Skeletal muscle cell (primary cell): ENCODE results near the gene POLD1.
"Not testable (repeated sequence)": the region's sequence is repeated elsewhere in the genome, so short reads cannot be mapped to it uniquely, and the experiment has no call there.

Experiments used
- DNase-seq: peaks from one replicate; pipeline ENCODE4 v3.0.0-alpha.2; 2010; ENCODE audit warnings: low read depth
- H3K4me3 ChIP-seq: 2 replicates; pipeline ENCODE4 v1.5.1; 2011; ENCODE audit warnings: low read depth, mild to moderate bottlenecking, control low read depth, low read length, moderate library complexity

Gene POLD1

DNA sequence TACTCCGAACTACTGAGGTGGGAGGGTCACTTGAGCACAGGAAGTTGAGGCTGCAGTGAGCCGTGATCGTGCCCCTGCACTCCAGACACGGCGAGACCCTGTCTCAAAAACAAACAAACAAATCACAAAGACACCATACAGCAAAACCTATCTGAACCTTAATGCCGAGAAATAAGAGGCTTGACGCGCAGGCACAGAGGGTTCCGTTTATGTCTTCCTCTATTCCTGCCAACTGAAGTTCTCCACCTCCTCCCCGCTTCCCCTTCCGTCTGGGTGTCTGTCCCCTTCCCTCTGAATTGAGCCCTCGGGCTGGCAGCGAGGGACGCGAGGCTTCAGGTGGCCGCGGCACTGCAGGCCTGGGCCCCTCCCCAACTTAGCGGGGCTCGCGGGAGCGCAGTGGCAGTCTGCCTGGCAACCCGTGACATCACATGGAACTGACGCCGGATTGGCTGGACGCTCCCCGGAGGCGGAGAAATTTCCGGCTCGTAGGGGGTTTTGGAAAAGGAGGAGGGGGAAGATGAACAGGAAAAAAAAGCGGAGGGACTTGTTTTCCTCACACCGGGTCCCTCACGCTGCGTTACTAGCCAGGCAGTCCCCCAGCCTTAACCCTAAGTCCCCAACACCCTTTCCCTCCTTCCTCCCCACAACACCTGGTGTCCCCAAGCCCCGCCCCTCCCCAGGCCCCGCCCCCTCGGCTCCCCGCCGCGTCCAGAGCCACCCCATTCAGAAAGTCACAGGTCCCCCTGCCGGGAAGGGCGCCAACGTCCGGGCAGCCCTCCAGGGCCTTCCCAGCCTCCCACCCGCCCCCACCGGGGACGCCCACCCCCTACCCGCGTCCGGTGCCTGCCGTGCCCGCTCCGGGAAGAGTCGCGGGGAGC, 47.4 kb downstream of the POLD1 start:
- no peak for DNase-seq
- peak overlapping the region; percentile 52 for H3K4me3 ChIP-seq

GRCh38 chr19:50432221-50433028, 48.3 kb downstream of the POLD1 start, which contains the start of gene MYBPC2:
Gene MYBPC2, plus strand, starts transcription at chr19:50432892. Its CDS starts 62 bp downstream, at chr19:50432954.
- H3K4me3 ChIP-seq = peak within 1 kb of the TSS; percentile 52
- DNase-seq = no peak

DNA sequence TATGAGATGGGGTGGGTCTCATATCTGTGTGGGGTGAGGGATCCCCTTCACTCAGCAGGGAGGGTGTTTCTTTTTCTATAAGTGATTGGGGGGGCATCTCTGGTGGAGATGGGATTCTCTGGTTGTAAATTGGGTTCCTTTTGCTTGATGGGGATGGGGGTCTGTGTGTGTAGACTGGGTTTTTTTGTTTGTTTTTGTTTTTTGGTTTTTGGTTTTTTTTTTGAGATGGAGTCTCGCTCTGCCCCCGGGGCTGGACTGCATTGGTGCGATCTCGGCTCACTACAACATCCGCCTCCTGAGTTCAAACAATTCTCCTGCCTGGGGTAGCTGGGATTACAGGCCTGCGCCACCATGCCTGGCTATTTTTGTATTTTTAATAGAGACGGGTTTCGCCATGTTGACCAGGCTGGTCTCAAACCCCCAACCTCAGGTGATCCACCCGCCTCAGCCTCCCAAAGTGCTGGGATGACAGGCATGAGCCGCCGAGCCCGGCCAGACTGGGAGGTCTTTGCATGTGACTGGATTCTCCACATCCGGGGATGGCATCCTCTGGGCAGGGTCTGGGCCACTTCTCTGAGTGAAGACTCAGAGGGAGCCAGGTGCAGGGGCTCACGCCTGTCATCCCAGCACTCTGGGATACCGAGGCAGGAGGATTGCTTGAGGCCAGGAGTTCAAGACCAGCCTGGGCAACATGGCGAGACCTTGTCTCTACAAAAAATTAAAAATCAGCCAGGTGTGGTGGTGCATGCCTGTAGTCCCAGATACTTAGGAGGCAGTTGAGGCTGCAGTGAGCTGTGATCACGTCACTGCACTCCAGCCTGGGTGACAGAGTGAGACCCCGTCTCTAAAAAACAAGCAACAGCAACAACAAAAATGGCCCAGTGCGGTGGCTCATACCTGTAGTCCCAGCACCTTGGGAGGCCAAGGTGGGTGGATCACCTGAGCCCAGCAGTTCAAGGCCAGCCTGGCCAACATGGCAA, 49.3 kb downstream of the POLD1 start:
- DNase-seq = no peak
- H3K4me3 ChIP-seq = no peak overlapping the region

DNA sequence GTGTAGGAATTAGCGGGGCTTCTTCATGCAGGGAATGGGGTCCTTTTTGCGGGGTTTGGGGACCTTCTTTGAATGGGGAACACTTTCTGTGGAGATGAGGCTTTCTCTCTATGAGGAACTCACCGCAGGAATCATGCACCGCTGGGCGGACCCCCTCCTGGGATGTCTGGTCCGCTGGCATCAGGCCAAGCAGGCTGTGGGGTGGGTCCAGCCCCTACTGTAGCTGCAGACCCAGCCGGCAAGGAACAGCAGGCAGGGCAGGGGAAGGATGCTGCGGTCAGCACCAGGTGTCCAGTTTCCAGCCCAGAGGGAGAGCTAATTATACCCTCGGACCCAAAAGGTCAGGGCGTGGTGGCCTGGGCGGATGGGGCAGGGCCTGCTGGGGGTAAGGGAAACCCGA, 50.4 kb downstream of the POLD1 start:
- DNase-seq = no peak
- H3K4me3 ChIP-seq = no peak overlapping the region

GRCh38 chr19:50435221-50435620, 51.1 kb downstream of the POLD1 start:
- no peak overlapping the region for H3K4me3 ChIP-seq
- no peak for DNase-seq

GRCh38 chr19:50435627-50436026, 51.5 kb downstream of the POLD1 start:
- no peak for DNase-seq
- no peak overlapping the region for H3K4me3 ChIP-seq

DNA sequence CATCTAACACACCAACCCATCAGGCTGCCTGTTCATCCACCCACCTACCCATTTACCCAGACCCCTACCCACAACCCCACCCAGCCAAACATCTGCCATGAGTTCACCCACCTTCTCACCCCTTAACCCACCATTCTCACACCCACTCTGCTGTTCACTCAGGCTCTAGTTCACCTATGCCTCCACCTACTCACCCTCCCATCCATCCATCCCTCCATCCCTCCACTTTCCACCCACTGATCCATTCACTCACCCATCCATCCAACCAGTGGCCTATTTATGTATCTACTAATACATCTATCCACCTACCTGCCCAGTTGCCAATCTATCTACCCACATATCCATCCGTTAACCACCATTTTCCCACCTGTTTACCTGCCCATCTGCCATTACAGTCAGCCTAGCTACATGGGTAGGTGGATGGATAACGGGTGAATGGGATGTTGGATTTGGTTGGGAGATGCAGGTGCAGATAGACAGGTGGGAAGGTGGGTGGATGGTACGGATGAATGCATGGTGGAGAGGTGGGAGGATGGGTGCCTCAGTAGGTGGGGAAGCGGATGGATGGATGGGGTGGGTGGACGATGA, 53.8 kb downstream of the POLD1 start:
- H3K4me3 ChIP-seq = no peak overlapping the region
- no peak for DNase-seq

DNA sequence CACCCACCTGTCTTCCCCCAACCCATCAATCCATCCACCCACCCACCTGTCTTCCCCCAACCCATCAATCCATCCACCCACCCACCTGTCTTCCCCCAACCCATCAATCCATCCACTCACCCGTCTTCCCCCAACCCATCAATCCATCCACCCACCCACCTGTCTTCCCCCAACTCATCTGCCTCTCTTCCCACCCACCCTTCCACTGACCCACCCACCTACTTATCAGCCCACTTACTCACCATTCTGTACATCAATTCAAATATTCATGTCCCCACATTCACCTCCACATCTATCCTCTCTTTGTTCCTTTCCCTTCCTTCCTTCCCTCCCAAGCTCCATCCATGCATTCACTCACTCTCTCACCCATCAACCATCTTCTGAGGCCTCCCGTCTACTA, 55.0 kb downstream of the POLD1 start:
- DNase-seq, H3K4me3 ChIP-seq: not testable (repeated sequence)

- no peak for DNase-seq
- H3K4me3 ChIP-seq = no peak overlapping the region
These were observed 59.9 kb downstream of the POLD1 start for GRCh38 chr19:50444059-50444458.

- DNase-seq = no peak
- H3K4me3 ChIP-seq = no peak overlapping the region
These were observed 62.9 kb downstream of the POLD1 start for GRCh38 chr19:50447053-50447452.

- H3K4me3 ChIP-seq = no peak overlapping the region
- DNase-seq = no peak
These were observed 63.6 kb downstream of the POLD1 start for GRCh38 chr19:50447750-50448149.

DNA sequence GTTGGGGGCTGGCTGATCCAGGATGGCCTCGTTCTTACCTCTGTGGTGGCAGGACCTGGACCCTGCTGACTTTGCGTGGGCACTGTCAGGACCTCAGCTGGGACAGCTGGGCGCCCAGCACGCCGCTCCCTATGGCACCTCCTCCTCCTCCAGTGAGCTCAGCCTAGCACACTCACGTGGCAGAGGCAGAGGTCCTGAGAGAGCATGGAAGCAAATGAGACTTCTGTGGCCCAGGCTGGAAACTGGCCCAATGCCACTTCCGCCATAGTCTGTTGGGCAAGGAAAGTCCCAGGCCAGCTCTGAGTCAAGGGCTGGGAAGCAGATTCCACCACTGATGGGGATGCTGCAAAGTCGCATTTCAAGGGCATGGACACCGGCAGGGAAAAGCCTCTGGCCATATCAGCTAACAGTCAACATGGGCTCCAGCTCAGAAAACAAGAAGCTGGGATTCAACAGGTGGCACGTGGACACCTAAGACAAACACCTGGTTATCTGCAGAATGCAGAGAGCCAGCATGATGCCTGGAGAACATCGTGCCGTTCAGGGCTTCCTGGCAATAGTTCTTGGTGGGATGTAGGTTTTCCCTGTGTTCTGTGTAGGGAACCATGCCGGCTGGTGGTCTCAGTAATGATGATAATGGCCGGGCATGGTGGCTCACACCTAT, 65.2 kb downstream of the POLD1 start:
- no peak for DNase-seq
- H3K4me3 ChIP-seq = no peak overlapping the region

DNA sequence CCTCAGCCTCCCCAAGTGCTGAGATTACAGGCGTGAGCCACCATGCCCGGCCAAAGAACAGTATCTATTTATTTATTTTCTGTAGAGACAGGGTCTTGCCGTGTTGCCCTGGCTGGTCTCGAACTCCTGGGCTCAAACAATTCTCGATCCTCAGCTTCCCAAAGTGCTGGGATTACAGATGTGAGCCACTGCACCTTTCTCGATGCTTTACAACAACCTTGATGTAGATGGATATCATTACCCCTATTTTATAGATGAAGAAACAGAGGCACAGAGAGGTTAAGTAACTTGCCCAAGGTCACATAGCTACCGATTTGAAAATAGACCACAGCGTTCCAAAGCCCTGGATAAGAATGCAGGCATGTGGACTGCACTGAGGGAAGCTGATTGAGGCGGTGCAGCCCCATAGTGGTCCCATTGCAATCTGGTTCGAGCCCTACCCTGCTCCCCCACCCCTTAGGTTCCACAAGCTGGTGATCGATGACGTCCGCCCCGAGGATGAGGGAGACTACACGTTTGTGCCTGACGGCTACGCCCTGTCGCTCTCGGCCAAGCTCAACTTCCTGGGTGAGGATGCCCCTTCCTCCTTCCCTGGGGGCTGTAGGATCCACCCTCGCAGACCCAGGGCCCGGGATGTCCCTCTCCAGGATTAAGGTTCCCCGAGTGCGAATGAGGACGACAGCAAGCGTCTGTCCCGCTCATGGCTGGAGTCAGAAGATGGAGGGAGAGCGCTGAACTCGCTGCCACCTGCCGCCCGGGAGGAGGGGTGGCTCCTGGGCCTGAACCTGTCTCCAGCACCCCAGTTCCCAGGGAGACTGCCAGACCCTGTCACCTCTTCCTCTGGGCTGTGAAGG, 66.4 kb downstream of the POLD1 start:
- no peak for DNase-seq
- no peak overlapping the region for H3K4me3 ChIP-seq

DNA sequence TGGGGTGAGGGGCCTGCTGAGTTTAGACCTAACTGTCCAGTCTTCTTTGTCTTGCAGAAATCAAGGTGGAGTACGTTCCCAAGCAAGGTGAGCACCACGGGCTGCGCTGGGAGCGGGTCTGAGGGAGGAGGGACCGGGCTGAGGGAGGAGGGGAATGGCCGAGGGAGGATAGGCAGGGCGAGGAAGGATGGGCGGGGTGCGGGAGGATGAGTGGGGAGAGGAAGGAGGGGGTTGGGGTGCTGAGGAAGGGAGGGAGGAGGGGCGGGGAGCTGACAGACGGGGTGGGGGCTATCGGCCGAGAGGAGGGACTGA, 67.0 kb downstream of the POLD1 start:
- no peak overlapping the region for H3K4me3 ChIP-seq
- no peak for DNase-seq

- DNase-seq = no peak
- no peak overlapping the region for H3K4me3 ChIP-seq
These were observed 69.1 kb downstream of the POLD1 start for GRCh38 chr19:50453243-50453642.

DNA sequence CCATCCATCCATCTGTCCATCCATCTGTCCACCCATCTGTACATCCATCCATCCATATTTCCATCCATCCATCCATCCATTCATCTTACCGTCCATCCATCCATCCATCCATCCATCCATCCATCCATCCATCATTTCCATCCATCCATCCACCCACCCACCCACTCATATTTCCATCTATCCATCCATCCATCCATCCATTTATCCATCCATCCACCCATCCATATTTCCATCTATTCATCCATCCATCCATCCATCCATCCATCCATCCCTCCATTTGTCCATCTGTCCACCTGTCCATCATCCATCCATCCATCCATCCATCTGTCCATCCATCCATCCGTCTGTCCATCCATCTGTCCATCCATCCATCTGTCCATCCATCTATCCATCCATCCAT, 71.8 kb downstream of the POLD1 start:
- H3K4me3 ChIP-seq = no peak overlapping the region
- no peak for DNase-seq

DNA sequence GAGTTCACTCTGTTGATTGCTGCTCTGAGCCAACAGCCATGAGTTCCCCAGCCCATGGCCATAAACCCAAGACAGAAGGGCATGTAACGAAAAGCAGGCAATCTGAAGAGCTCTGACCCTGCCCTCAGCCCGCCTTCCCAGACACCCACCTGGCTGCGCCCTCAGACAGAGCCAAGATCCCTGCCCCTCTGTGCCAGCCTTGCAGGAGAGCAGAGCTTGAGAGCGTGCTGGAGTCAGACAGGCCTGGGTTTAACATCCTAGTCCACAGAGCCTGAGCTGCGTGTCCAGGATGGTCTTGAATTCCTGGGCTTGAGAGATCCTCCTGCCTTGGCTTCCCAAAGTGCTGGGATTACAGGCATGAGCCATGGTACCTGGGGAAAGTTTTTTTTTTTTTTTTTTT, 73.2 kb downstream of the POLD1 start:
- H3K4me3 ChIP-seq = no peak overlapping the region
- DNase-seq = no peak
